Large intestine (tissue), 3 donors: ENCODE measurements around the gene SEMA6D. TPM values are rescaled to one million over a fixed set of nuclear protein-coding genes. Genes with fewer than 3 reads are reported as not detected.

Source experiments
- DNase-seq, 2 donors: peaks; one replicate each; pipeline versions ENCODE4 v3.0.0 to v3.0.0-alpha.2; 2013
- H3K27ac ChIP-seq: one replicate; pipeline ENCODE4 v1.5.1; 2013; ENCODE audit warnings: low read length
- H3K27me3 ChIP-seq: 2 replicates; pipeline ENCODE4 v1.6.1; 2013; ENCODE audit warnings: low read length; ENCODE audit not compliant: control insufficient read depth, insufficient read depth
- H3K36me3 ChIP-seq: 2 replicates; pipeline ENCODE4 v1.6.1; 2013; ENCODE audit warnings: low read length; ENCODE audit not compliant: control insufficient read depth, insufficient read depth
- H3K4me1 ChIP-seq: one replicate; pipeline ENCODE4 v1.6.1; 2013; ENCODE audit warnings: low read length; ENCODE audit not compliant: control insufficient read depth, insufficient read depth
- H3K4me3 ChIP-seq: one replicate; pipeline ENCODE4 v1.5.1; 2013; ENCODE audit warnings: low read length
- H3K9me3 ChIP-seq: one replicate; pipeline ENCODE4 v1.6.1; 2013; ENCODE audit warnings: mild to moderate bottlenecking, low read depth, low read length, moderate library complexity; ENCODE audit not compliant: control insufficient read depth
- WGBS: methylation state at CpG from one replicate; pipeline ENCODE4 v1.1.5; 2013; ENCODE audit warnings: low lambda C conversion rate; ENCODE audit not compliant: insufficient coverage; 5-methylcytosine and 5-hydroxymethylcytosine counted together
- polyA plus RNA-seq: library from polyadenylated mRNA; unstranded; fragments of 120-200 nt; gene quantifications from one replicate; pipeline ENCODE4 v1.2.1, GENCODE V29; 2013

The SEMA6D gene
- polyA plus RNA-seq, 1 donor = 63.7 TPM

- H3K27me3 ChIP-seq = peaks cover 7% of the 10 kb centered on the region
- H3K4me1 ChIP-seq = no peaks in the 10 kb centered on the region
- H3K27ac ChIP-seq = no peak overlapping the region
- no CpG with 5 or more reads among the region's 2 CpGs for WGBS
- no peak overlapping the region for H3K4me3 ChIP-seq
- no peaks in the 10 kb centered on the region for H3K36me3 ChIP-seq
- DNase-seq = no peak
- H3K9me3 ChIP-seq = no peaks in the 10 kb centered on the region
Observed at GRCh38 chr15:47819158-47819557, 101.9 kb downstream of the SEMA6D start.

DNA sequence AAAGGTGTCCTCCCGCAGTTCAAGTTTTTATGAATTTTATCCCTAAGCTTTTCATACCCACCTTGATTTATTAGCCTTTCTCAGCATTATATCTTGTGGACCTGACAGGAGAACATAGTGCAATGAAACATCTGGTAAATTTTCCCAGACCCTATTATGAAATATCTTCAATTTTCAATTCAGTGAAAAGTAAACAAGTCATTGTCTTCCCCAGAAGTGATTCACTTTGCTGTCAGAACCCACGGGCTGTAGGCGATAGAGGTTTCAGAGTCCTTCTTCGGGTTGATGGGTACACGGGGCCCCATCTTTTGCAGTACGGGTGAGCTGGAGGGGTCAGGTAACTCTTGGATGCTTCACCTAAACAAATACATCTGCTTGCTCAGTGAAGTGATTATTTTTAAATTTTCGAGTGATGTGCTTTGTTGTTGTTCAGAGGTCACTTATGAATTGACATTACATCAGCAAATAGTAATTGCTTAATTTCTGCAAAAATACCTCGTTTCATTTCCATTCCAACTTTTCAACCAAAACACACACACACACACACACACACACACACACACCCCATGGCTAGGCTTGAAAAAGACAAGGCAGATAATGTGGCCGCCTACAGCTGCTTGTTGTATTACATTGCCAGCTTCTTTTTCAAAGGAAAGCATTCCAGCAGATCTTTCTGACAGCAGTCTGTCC, 102.9 kb downstream of the SEMA6D start:
- Histone ChIP-seq H3K4me1 (no peaks in the 10 kb centered on the region), H3K27me3 (peaks cover 7% of the 10 kb centered on the region), H3K9me3 (no peaks in the 10 kb centered on the region), H3K4me3 (no peak overlapping the region), H3K27ac (no peak overlapping the region), H3K36me3 (no peaks in the 10 kb centered on the region)
- no peak for DNase-seq
- 100% methylated on average over 1 of the region's 9 CpGs for WGBS

DNA sequence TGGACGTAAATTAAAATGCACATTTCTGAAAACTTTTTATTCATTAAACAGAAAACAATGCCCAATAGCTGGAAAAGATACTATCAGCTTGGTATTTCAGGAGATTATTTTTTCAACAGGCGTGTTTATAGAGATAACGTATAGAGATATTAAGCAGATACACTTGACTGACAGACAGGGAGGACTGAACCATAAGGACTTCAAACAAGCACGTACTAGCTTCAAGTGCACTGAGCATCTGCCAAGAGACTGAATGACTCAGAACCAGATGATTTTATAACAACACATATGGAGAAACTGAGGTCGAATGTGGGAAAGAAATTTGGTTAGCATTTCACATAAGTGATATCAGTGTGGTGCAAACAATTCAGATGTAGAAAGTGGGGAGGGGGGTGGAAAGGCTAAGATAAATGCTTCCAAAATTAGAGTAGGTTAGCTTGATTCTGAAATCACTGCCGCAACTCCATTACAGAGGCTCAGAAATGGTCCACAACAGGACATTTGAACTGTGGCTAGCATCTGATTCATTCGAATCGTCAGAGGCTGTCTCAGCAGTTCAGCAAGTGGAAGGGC, 103.5 kb downstream of the SEMA6D start:
- Histone ChIP-seq H3K9me3 (no peaks in the 10 kb centered on the region), H3K27ac (no peak overlapping the region), H3K4me1 (no peaks in the 10 kb centered on the region), H3K4me3 (no peak overlapping the region), H3K36me3 (no peaks in the 10 kb centered on the region), H3K27me3 (peaks cover 7% of the 10 kb centered on the region)
- DNase-seq = no peak
- WGBS = 75% methylated on average over 4 of the region's 8 CpGs

DNA sequence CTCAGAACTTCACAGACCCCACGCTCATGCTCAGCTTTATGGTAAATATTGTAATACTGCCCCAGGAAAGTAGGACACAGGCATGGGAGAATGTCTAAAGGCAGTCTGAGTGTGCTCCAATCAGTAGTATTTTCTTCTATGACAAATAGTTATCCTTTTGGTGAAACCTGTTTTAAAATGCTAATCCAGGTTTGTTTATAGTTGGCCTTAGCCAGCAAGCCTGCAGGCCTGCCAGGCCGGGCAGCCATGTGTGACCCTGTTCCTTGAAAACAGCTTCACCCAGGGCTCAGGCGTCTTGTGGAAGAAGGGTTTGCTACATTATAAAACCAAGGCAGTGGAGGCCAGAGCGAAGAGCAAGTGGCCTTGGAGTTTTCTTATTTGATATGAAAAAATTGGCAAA, 104.7 kb downstream of the SEMA6D start:
- H3K36me3 ChIP-seq = no peaks in the 10 kb centered on the region
- no CpG with 5 or more reads among the region's 4 CpGs for WGBS
- DNase-seq = no peak
- no peaks in the 10 kb centered on the region for H3K9me3 ChIP-seq
- peaks cover 7% of the 10 kb centered on the region for H3K27me3 ChIP-seq
- H3K4me1 ChIP-seq = no peaks in the 10 kb centered on the region
- H3K4me3 ChIP-seq = no peak overlapping the region
- H3K27ac ChIP-seq = no peak overlapping the region
